HL-60/S4 (cell line): Measurements from ENCODE around the gene GP1BB.

ENCODE experiments used
- in situ Hi-C: fragments of 300-500 bp; cut with MboI; formaldehyde crosslinking; loops from 2 replicates; pipeline ENCODE4 v1.14.3; 2022; ENCODE audit warnings: low sequenced_read_pairs

Gene GP1BB

DNA sequence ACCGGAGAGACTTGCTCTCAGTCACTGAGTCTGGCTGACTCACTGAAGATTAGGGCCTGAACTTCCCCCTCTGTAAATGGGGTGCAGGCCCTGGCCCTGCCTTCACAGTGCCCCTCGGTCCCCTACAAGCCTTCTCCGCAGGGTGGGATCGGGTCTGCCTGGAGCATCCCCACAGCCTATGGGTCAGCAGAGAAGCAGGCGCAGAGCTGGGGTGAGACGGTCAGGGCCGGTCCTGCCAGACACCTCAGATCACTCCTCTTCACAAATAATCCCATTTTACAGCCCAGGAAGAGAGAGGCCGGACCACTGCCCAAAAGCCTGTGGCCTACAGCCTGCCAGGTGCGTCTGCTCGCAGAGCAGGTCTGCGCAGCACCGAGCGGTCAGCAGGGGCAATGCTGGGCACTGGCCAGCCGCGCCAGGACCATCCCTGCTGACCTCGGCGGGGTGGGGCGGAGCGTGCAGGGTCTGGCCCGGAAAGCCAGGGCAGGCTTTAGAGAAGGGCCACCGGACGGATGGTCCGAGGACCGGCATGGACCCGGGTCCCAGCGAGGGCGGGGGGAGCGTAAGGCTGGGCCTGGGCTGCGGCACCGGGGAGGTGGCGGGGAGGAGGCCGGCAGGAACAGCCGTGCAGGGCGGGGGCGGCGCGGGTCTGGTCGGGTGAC lies 9.6 kb upstream of the GP1BB start:
- in situ Hi-C loops, result no loop called here

- in situ Hi-C loops, result no loop called here
Observed at GRCh38 chr22:19714312-19715187, 8.8 kb upstream of the GP1BB start, which contains the start of gene SEPTIN5. Gene SEPTIN5, plus strand, starts transcription at chr22:19714503. Its CDS starts 86 bp downstream, at chr22:19714589.

GRCh38 chr22:19715188-19715930 lies 8.0 kb upstream of the GP1BB start:
- in situ Hi-C loops, result no loop called here

DNA sequence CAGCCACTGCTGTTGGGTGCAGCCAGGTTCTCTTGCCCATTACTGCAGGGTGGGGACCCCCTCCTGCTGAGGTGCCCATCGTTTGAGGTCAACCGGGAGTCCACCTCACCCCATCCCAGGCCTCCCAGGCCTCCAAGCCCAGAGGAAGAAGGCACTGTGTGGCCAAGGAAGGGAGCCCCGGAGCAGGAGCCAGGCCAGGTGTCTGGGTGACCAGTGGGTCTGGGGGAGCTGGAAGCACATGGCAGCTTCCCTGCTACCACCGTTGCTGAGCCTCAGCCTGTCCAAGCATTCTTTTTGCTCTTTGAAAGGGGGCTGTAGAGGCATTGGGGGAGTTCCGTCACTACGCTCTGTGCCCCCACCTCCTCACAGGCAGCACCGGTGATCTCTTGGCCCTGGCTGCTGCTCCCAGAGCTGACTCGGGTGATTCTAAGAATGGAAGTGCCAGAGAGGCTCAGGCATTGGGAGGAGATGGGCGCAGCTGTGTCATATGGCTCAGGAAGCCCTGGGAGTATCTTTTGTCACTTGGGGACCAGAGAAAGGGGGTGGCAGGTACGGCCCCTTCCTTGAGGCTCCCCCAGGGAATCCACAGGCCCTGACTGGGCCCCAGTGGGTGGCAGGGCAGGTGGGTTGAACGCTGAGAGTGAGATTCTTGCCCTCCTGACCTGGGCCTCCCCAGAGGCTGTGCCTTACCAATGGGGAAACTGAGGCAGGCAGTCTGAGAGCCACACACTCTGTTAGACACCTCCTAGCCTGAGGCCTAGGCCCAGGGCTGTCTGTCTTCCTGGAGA lies 7.1 kb upstream of the GP1BB start:
- in situ Hi-C loops, result no loop called here

GRCh38 chr22:19716829-19717105 lies 6.6 kb upstream of the GP1BB start:
- in situ Hi-C loops, result no loop called here

GRCh38 chr22:19717181-19717580 lies 6.2 kb upstream of the GP1BB start:
- in situ Hi-C loops, result no loop called here

- in situ Hi-C loops, result no loop called here
Observed at GRCh38 chr22:19717691-19718455, 5.5 kb upstream of the GP1BB start.

DNA sequence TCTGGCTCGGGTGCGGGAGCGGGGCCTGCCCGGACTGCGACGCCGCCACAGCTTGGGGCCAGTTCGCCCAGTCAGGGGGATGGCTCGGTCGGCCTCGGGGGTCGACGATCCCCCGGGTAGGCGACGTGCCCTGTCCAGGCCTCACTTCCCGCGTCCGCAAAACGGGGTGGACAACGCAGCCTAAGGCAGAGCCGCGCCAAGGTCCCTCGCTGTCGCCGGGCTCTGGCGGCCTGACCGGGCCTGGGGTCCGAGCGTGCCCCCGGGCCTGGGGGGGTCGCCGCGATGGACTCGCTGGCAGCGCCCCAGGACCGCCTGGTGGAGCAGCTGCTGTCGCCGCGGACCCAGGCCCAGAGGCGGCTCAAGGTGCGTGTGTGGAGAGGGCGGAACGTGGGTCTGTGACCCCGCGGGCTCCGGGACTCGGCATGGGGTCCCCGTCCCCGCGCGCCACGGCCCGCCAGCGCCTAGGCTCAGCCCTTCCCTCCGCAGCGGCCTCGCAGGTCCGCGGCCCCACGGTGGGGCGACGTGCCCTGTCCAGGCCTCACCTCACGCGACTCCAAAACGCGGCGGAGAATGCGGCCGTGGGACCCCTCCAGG lies 4.8 kb upstream of the GP1BB start:
- in situ Hi-C loops, result no loop called here

DNA sequence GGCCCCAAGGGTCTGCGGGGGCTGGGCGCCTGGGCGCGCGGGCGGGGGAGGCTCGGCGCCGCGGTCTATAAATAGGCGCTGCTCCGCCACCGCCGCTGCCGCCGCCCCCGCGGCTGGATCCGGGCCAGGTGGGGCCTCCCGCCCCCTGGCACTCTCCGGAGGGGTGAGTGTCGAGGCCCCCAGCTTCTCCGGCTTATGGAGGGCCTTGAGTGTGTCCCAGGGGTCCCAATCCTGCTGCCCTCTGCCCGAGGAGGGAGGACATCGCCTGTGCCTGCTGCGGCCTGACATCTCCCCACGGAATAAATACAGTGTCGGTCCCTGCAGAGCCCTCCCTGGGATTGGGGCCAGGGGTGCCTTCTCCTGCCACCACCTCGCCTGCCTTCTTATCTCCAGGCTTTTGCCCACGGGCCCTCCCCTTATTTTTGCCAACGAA lies 4.3 kb upstream of the GP1BB start:
- in situ Hi-C loops, result no loop called here

GRCh38 chr22:19719488-19720021 lies 3.8 kb upstream of the GP1BB start:
- in situ Hi-C loops, result loop anchor here (5.0 kb wide), 1 partner anchor 198 kb away; no protein-coding TSS in a partner anchor

GRCh38 chr22:19720150-19720827 lies 3.0 kb upstream of the GP1BB start:
- in situ Hi-C loops, result loop anchor here (5.0 kb wide), 1 partner anchor 197 kb away; no protein-coding TSS in a partner anchor

DNA sequence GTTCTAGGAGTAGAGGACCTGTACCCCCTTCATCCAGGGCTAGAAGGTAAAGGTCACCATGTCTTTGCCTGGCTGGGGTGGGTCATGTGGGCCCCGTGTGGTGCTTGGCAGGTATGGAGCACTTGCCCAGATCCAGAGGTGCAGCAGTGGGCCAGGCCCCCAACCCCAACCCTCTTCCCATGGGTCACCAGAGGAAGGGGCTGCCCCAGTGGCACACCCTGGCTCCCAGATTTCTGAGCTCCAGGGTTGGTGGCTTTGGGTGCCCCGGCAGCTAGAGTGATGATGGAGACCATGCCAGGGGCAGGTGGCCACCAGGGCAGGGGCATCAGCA lies 2.4 kb upstream of the GP1BB start:
- in situ Hi-C loops, result loop anchor here (5.0 kb wide), 1 partner anchor 196 kb away; no protein-coding TSS in a partner anchor

DNA sequence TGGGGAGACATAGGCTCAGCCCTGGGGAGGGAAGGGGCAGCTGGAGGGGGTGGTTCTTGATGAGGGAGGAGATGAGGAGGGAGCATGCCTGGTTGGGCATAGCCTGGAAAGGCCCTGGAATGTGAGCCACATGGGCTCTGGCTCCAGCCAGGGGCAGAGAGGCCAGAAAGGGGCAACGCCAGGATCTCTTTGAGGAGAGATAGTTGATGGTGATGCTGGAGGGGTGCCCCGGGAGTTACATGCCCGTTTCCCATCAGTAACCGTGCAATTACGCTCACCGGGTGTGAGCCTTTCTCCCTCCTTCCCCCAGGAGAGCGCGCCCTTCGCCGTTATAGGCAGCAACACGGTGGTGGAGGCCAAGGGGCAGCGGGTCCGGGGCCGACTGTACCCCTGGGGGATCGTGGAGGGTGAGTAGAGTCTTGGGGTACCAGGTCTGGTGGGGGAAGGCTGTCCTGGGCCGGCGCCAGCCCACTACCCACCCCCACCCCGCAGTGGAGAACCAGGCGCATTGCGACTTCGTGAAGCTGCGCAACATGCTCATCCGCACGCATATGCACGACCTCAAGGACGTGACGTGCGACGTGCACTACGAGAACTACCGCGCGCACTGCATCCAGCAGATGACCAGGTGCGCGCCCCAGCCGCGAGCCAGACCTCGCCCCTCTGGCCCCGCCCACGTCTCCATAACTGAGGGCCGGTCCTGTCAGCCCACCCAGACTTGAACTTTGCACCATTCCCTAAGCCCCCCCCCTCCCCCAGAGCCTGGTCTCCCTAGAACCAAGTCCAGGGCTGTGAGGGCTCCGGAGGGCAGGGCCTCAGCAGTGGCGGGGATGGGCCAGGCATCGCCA lies 1.8 kb upstream of the GP1BB start:
- in situ Hi-C loops, result loop anchor here (5.0 kb wide), 1 partner anchor 196 kb away; no protein-coding TSS in a partner anchor

GRCh38 chr22:19722178-19722981 lies 959 bp upstream of the GP1BB start:
- in situ Hi-C loops, result loop anchor here (5.0 kb wide), 1 partner anchor 195 kb away; no protein-coding TSS in a partner anchor

DNA sequence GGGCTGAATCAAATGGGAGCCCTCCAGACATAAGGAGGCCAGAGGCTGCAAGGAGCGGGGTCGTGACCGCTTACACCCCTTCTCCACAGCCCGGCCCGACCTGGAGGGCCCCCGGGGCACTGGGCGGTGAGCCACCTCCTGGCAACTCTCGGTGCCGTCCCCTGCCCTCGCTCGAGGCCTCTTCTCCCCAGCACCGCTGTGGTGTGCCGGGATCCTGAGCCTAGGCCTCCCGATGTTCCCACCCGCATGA lies 432 bp upstream of the GP1BB start:
- in situ Hi-C loops, result loop anchor here (5.0 kb wide), 1 partner anchor 194 kb away; no protein-coding TSS in a partner anchor

DNA sequence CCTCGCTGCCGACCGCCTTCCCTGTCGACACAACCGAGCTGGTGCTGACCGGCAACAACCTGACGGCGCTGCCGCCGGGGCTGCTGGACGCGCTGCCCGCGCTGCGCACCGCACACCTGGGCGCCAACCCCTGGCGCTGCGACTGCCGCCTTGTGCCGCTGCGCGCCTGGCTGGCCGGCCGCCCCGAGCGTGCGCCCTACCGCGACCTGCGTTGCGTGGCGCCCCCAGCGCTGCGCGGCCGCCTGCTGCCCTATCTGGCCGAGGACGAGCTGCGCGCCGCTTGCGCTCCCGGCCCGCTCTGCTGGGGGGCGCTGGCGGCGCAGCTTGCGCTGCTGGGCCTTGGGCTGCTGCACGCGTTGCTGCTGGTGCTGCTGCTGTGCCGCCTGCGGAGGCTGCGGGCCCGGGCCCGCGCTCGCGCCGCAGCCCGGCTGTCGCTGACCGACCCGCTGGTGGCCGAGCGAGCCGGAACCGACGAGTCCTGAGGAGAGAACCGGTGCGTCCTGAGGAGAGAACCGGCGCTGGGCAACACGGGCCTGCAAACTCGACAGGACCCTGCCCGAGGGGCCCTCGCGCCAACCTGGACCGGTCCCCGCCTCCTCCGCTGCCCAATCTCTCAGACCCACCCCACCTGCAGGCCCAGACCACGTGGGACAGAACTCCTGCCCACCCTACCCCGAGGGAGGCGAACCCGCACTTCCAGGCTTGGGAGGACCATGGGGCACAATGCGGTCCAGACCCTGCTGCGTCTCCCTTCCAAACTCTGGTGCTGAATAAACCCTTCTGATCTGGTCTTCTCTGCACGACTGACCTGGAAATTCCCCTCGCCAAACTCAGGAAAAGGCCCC lies 866 bp downstream of the GP1BB start:
- in situ Hi-C loops, result loop anchor here (5.0 kb wide), 1 partner anchor 193 kb away; no protein-coding TSS in a partner anchor
